Esophagus muscularis mucosa (tissue), 4 donors: ENCODE results near the gene WNT7A. TPM values are rescaled to one million over a fixed set of nuclear protein-coding genes. Genes with fewer than 3 reads are reported as not detected.

Experiments
- DNase-seq: peaks from one replicate; pipeline ENCODE4 v3.0.0-alpha.2; 2017; ENCODE audit errors: extremely low spot score
- H3K27ac ChIP-seq, 4 donors: fragments of 200-600 bp; sonication (generic); replicated peaks in 1 of 4; 1 replicate in 3 of 4; 2 replicates in 1 of 4; pipeline ENCODE4 v1.5.1; 2016 to 2019; ENCODE audit warnings: mild to moderate bottlenecking in 1 of 4
- H3K27me3 ChIP-seq, 4 donors: fragments of 200-600 bp; sonication (generic); one replicate each; pipeline versions ENCODE4 v1.5.1 to v1.6.0; 2016 to 2019
- H3K36me3 ChIP-seq, 4 donors: fragments of 200-600 bp; sonication (generic); one replicate each; pipeline ENCODE4 v1.5.1; 2016 to 2019
- H3K4me1 ChIP-seq, 4 donors: fragments of 200-600 bp; sonication (generic); one replicate each; pipeline ENCODE4 v1.5.1; 2016 to 2019
- H3K4me3 ChIP-seq, 4 donors: fragments of 200-600 bp; sonication (generic); 1 replicate in 2 of 4; 2 replicates in 2 of 4; pipeline ENCODE4 v1.5.1; 2016 to 2019; ENCODE audit warnings: mild to moderate bottlenecking in 4 of 4, moderate library complexity in 1 of 4
- H3K9me3 ChIP-seq, 4 donors: fragments of 200-600 bp; sonication (generic); 1 replicate in 3 of 4; 2 replicates in 1 of 4; pipeline ENCODE4 v1.5.1; 2016 to 2019
- EP300 ChIP-seq: sonication (generic); formaldehyde crosslinking; IDR thresholded peaks from one replicate; pipeline ENCODE4 v1.6.1; 2017; ENCODE audit warnings: antibody characterized with exemption
- POLR2A ChIP-seq: fragments of 450-650 bp; IDR thresholded peaks from one replicate; pipeline ENCODE4 v1.6.1; 2017; ENCODE audit warnings: antibody characterized with exemption, moderate library complexity, mild to moderate bottlenecking, low read depth
- POLR2AphosphoS5 ChIP-seq, 2 donors: sonication (generic); formaldehyde crosslinking; IDR thresholded peaks; one replicate each; pipeline ENCODE4 v1.6.1; 2017; ENCODE audit warnings: antibody characterized with exemption in 2 of 2
- WGBS: methylation state at CpG from one replicate; pipeline ENCODE4 v1.1.5; 2018; 5-methylcytosine and 5-hydroxymethylcytosine counted together
- intact Hi-C: fragments of 100-400 bp; cut with DNase I; formaldehyde crosslinking; loops from one replicate; pipeline ENCODE4 v1.15.1; 2023
- total RNA-seq, 4 donors: library from RNA; depleted of rRNA; stranded (reverse); fragments of >200 nt; gene quantifications; one replicate each; pipeline versions ENCODE4 v1.1.0 to v1.2.1, GENCODE V29; 2016
- TF ChIP-seq, protein P1 (sequence below), 3 experiments: fragments of 200-600 bp in 2 of 3; fragments of 450-650 bp in 1 of 3; sonication (generic) in 2 of 3; IDR thresholded peaks; one replicate each; pipeline ENCODE4 v1.5.1; 2017 to 2019; ENCODE audit warnings: antibody characterized with exemption in 3 of 3, mild to moderate bottlenecking in 2 of 3, moderate library complexity in 1 of 3

WNT7A gene
- total RNA-seq, 4 donors from 2014 or later: not detected

DNA sequence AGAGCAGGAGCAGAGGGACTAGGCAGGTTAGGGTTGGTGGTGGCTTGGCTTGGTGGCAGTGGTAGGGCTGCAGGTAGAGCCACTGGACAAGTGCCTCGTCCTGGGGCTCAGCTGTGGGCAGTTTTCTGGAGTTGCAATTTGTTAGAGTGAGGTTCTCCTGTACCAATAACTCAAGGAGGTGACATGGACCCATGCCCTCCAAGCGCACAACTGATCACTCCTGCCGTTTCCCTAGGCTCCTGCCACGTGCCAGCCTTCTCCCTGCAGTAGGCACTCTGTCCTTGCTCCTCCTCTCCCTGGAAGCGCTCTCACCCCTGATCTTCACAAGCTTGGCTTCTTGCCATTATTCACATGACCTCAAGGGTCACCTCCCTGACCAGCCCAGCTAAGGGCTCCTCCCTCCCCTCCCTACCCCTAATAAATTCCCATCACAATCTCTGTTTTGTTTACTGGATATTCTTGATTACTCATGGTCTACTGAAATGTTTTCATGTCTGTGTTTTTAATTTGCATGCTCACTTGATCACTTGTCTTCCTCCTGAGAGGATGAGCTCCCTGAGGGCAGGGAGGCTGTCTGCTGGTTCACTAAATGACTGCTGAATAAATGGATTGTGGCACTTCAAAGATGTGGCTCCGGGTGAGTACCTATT, 3.3 kb downstream of the WNT7A start:
- Histone ChIP-seq H3K4me3 (no peak overlapping the region), H3K36me3 (no peaks in the 10 kb centered on the region), H3K9me3 (no peaks in the 10 kb centered on the region), H3K4me1 (peaks cover 24 to 34% (median 32%) of the 10 kb centered on the region in 4 donors), H3K27ac (no peak overlapping the region), H3K27me3 (peaks cover 0 to 81% (median 40%) of the 10 kb centered on the region in 4 donors)
- WGBS: 65% methylated on average over 5 of the region's 6 CpGs
- TF ChIP-seq EP300: no peak
- TF ChIP-seq, protein P1, sequence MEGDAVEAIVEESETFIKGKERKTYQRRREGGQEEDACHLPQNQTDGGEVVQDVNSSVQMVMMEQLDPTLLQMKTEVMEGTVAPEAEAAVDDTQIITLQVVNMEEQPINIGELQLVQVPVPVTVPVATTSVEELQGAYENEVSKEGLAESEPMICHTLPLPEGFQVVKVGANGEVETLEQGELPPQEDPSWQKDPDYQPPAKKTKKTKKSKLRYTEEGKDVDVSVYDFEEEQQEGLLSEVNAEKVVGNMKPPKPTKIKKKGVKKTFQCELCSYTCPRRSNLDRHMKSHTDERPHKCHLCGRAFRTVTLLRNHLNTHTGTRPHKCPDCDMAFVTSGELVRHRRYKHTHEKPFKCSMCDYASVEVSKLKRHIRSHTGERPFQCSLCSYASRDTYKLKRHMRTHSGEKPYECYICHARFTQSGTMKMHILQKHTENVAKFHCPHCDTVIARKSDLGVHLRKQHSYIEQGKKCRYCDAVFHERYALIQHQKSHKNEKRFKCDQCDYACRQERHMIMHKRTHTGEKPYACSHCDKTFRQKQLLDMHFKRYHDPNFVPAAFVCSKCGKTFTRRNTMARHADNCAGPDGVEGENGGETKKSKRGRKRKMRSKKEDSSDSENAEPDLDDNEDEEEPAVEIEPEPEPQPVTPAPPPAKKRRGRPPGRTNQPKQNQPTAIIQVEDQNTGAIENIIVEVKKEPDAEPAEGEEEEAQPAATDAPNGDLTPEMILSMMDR (IDR thresholded peaks at IDR 0.05): no peak
- TF ChIP-seq POLR2A: no peak
- TF ChIP-seq POLR2AphosphoS5 (IDR thresholded peaks at IDR 0.05): no peak
- intact Hi-C loops: no loop called here
- no peak for DNase-seq

GRCh38 chr3:13874891-13875290, 5.0 kb downstream of the WNT7A start:
- Histone ChIP-seq H3K27ac (no peak overlapping the region), H3K4me3 (no peak overlapping the region), H3K36me3 (no peaks in the 10 kb centered on the region), H3K27me3 (peaks cover 0 to 67% (median 26%) of the 10 kb centered on the region in 4 donors), H3K4me1 (peaks cover 16 to 23% (median 22%) of the 10 kb centered on the region in 4 donors), H3K9me3 (peaks cover 0 to 10% (median 8%) of the 10 kb centered on the region in 4 donors)
- intact Hi-C loops: no loop called here
- no peak for TF ChIP-seq EP300
- TF ChIP-seq, protein P1 (IDR thresholded peaks at IDR 0.05): no peak
- no peak for TF ChIP-seq POLR2A
- no peak for TF ChIP-seq POLR2AphosphoS5 (IDR thresholded peaks at IDR 0.05)
- DNase-seq: no peak
- WGBS: 73% methylated on average over 5 of the region's 16 CpGs

DNA sequence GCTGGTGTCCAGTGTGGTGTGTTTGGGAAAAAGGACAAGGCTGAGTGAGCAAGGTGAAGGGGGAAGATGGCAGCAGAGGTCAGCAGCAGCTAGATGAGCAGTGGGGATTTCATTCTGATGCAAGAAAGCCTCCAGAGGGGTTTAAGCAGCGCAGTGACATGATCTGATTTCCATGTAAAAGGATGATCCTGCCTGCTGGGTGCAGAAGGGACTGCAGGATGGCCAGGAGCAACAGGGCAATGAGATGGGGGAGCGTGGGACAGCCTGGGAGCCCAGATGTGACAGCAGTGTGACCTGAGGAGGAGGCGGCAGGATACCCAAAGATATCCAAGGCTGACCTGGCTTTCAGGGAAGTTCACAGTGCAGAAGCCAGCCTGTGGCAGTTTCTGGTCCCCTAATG, 6.1 kb downstream of the WNT7A start:
- H3K27me3 ChIP-seq: peaks cover 0 to 57% (median 20%) of the 10 kb centered on the region in 4 donors
- no peak for DNase-seq
- WGBS: 36% methylated on average over 3 of the region's 3 CpGs
- peaks cover 0 to 10% (median 8%) of the 10 kb centered on the region in 4 donors for H3K9me3 ChIP-seq
- peaks cover 7 to 12% (median 11%) of the 10 kb centered on the region in 4 donors for H3K4me1 ChIP-seq
- H3K4me3 ChIP-seq: no peak overlapping the region
- no peak overlapping the region for H3K27ac ChIP-seq
- TF ChIP-seq, protein P1 (IDR thresholded peaks at IDR 0.05): no peak
- TF ChIP-seq POLR2AphosphoS5 (IDR thresholded peaks at IDR 0.05) (no peak), EP300 (no peak), POLR2A (no peak)
- no peaks in the 10 kb centered on the region for H3K36me3 ChIP-seq
- intact Hi-C loops: no loop called here

DNA sequence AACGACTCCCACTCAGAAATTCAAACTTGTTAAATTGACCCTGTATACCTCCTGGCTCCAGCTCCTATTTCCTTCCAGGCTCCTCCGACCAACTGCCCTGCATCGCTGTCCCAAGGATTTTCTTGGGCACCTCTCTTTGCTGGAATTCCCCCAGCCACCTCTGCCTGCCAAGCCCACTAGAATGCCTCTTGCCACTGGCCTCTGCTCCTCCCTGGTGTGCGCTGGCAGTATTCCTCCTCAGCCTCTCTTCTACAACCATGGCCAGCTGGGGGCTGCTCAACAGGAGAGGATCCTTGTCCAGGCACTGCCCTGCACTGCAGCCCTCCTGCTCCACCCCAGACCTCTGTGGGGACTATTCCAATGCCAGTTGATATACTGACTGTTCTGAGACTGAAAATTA, 7.4 kb downstream of the WNT7A start:
- Histone ChIP-seq H3K36me3 (no peaks in the 10 kb centered on the region), H3K27me3 (peaks cover 0 to 43% (median 9%) of the 10 kb centered on the region in 4 donors), H3K9me3 (peaks cover 0 to 10% (median 8%) of the 10 kb centered on the region in 4 donors), H3K4me1 (no peaks in the 10 kb centered on the region), H3K27ac (no peak overlapping the region), H3K4me3 (no peak overlapping the region)
- WGBS: 76% methylated on average over 3 of the region's 4 CpGs
- no peak for DNase-seq
- intact Hi-C loops: no loop called here
- TF ChIP-seq POLR2AphosphoS5 (IDR thresholded peaks at IDR 0.05) (no peak), POLR2A (no peak), EP300 (no peak)
- TF ChIP-seq, protein P1 (IDR thresholded peaks at IDR 0.05): no peak
